H1 (cell line): ENCODE results near the gene ZSCAN16. TPM values are rescaled to one million over a fixed set of nuclear protein-coding genes. Genes with fewer than 3 reads are reported as not detected.

ENCODE experiments used
- BRCA1 ChIP-seq: IDR thresholded peaks from 2 replicates; pipeline ENCODE4 v1.6.1; 2012; ENCODE audit warnings: low read depth, low read length, improper control_type of control experiment
- CBX8 ChIP-seq: fragments of 300-800, 300-1000 bp; sonication (generic); IDR thresholded peaks from 2 replicates; pipeline ENCODE4 v1.7.1; 2016; ENCODE audit warnings: low read depth, low read length, borderline replicate concordance
- SAP30 ChIP-seq: fragments of 300-600 bp; sonication (generic); IDR thresholded peaks from 2 replicates; pipeline ENCODE4 v1.7.1; 2012; ENCODE audit warnings: low read length, moderate library complexity, mild to moderate bottlenecking, inconsistent platforms; ENCODE audit not compliant: insufficient read depth, insufficient replicate concordance
- polyA plus RNA-seq, 7 experiments: library from polyadenylated mRNA; depleted of rRNA in 3 of 7; stranded (reverse) in 5 of 7; unstranded in 2 of 7; fragments of >200 nt in 5 of 7; fragments of 200-250 nt in 2 of 7; gene quantifications; 1 replicate in 5 of 7; 2 replicates in 1 of 7; 4 replicates in 1 of 7; pipeline versions ENCODE4 v1.2.1 to v1.2.3, GENCODE V29; 2011 to 2013; ENCODE audit warnings: missing spikeins in 2 of 7, mixed read lengths in 2 of 7
- total RNA-seq: library from RNA; stranded (reverse); fragmentation: NEBNext Ultra II Directional; extraction: Animal tissue kit (Norgen Biotek cat#: 25700); gene quantifications from 2 replicates; pipeline ENCODE4 v1.2.1, GENCODE V29; 2021
- TF ChIP-seq, protein P1 (sequence below): IDR thresholded peaks from 2 replicates; pipeline ENCODE4 v1.6.1; 2012; ENCODE audit warnings: inconsistent platforms

ZSCAN16 gene
- total and polyA plus RNA-seq, 2 of the 8 experiments (the other 6 are each of a cell fraction or from before 2014, with no cell fraction given), result 3.6 to 9.4 TPM

DNA sequence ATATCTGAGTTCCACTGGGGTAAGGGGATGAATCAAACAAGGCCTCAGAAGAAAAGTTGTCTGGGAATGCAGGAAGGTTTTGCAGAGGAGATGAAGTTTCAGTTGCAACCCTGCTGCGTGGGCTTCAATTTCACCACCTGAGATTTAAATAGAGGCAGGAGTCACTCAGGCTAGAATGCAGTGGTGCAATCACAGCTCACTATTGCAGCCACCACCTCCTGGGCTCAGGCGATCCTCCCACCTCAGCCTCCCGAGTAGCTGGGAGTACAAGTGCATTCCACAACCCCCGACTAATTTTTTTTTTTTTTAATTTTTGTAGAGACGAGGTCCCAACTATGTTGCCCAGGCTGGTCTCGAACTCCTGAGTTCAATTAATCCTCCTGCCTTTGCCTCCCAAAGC lies 45.6 kb upstream of the ZSCAN16 start (continued):
- TF ChIP-seq SAP30 (no peak), CBX8 (no peak), BRCA1 (no peak)
- TF ChIP-seq, protein P1, sequence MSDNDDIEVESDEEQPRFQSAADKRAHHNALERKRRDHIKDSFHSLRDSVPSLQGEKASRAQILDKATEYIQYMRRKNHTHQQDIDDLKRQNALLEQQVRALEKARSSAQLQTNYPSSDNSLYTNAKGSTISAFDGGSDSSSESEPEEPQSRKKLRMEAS, result no peak
- TF ChIP-seq, all 59 proteins: peak for 0
